GM21390 (cell line): ENCODE results near the gene CBX6.
"Not testable (repeated sequence)": the region's sequence is repeated elsewhere in the genome, so short reads cannot be mapped to it uniquely, and the experiment has no call there.

Source experiments
- ATAC-seq: cut with Tn5 transposase; IDR thresholded peaks from one replicate; pipeline ENCODE4 v1.9.1; 2021; ENCODE audit not compliant: unreplicated experiment

Gene CBX6

DNA sequence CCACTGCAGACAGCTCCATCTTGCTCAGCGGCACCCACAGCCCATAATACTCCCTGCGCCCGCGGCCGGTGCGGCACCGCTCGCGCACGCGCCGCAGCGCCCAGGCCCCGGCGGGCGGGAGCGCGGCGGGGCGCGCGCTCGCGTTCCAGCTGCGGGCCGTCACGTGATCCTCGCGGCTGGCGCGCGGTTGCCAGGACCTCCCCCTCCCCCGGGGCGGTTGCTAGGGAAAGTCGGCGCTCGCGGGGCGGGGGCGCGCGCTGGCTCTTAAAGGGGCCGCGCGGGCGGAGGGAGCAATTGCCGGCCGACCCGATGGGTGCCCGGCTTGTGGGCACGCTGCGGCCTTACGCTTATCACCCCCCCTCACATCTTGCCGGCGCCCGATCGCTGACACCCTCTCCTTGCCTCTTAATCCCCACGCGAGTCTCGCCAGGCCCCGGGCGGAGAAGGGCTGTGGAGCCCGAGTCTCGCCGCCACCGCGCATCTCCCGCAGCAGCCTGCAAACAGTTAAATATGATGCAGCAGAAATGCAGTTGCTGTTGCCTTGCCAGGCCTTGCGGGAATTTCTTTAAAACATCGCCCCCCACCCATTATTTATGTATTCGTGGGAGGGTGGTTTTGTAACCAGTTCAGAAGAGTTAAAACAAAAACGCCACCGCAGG lies at the start of gene CBX6:
Gene CBX6 (minus strand): TSS at position 45 of the 659 bp plus-strand sequence. CDS start 26 bp downstream, at position 19.
- ATAC-seq: peak; percentile 53

DNA sequence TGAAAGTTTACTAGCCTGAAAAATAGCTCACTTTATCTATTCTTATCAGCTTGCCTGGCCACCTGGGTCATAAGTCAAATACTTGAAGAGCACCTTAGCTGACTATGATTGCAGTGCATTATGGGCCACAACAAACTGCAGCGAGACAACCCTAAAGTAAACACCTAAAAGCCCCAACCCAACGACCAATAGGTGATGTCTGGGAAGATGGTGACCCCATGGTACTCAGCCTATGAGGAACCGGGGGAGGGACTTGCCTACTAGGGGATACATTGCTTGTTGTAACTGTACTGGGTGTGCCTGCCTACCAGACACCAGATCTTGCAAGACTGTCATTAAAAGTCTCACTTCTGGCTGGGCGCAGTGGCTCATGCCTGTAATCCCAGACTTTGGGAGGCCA lies 49.8 kb upstream of the CBX6 start:
- no peak for ATAC-seq

DNA sequence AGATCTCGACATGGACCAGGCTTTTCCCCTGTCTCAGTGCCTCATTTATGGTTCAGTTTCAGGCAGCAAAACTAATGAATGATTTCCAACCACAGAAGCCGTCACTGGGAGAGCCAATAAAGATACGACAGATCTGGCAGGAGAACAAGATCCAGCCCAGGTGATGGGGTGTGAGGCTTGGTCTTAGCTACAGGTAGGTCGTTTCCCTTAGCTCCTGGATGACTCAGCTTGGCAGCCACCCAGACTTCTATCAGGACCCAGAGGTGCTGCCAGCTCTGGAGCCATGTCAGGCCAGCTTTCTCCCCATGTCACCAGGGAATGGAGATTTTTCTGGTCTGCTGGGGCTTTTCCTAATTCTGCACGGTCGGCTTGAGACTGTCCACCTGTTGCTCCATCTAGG lies 49.1 kb upstream of the CBX6 start:
- ATAC-seq: no peak

DNA sequence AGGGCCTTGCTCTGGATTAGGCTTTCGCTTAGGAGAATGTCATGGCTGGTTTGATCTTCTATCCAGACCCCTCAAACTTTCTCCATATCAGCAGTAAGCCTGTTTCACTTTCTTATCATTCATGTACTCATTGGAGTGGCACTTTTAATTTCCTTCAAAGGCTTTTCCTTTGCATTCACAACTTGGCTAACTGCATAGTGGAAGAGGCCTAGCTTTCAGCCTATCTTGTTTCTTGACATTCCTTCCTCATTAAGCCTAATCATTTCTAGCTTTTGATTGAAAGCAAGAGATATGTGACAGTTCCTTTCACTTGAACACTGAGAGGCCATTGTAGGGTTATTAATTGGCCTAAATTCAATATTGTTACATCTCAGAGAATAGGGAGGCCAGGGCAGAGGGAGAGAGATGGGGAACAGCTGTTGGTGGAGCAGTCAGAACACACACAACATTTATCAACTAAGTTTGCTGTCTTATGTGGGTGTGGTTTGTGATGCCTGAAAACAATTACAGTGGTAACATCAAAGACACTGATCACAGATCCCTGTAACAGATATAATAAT lies 47.7 kb upstream of the CBX6 start:
- ATAC-seq: no peak

DNA sequence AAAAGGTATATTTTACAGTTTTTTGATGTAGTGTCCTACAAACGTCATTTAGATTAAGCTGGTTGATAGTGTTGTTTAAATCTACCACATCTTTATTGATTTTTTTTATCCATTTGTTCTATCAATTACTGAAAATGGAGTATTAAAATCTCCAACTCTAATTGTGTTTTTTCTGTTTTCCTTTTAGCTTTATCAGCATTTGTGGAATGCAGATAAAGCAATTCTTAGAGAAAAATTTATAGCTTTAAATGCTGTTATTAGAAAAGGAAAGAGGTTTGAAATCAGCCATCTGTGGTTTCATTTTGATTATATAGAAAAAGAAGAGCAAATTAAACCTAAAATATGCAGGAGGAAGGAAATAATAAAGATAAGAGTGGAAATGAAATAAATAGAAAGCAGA lies 39.4 kb upstream of the CBX6 start:
- no peak for ATAC-seq

DNA sequence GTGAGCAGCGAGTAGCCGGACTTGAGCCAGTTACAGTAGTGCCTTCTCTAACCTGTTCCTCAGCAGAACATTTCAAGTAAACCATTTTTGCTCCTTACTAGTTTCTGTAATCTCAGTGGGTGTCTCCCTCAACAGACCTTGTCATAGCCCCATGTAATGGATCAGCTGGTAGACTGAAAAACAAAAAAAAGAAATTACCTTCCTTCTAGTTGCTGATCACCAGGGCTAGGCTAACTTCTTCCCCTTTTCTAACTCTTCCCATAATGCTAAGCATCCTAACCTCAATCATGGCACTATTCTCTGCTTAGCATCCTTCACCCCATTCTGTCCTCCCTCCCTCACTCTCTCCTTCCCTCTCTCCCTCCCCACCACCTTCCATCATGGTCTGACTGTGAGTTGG lies 35.8 kb upstream of the CBX6 start:
- ATAC-seq: no peak

DNA sequence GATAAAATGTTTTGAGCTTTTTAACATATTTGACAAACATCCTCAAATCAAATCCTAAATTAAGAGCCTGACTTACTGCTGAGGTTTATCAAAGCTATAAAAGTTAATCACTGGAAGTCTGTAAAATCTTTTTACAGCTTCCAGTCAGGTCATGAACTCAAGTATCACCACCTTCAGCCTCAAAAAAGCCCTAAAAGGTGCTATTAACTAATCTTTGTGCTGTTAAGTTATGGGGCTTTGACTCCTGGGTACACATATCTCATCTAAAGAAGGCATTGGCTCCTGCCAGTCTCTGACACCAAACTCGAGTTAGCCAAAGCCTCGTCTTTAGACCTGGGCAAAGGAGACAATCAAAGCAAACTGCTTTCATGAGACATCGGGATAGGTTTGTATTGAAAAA lies 34.0 kb upstream of the CBX6 start:
- ATAC-seq: no peak

DNA sequence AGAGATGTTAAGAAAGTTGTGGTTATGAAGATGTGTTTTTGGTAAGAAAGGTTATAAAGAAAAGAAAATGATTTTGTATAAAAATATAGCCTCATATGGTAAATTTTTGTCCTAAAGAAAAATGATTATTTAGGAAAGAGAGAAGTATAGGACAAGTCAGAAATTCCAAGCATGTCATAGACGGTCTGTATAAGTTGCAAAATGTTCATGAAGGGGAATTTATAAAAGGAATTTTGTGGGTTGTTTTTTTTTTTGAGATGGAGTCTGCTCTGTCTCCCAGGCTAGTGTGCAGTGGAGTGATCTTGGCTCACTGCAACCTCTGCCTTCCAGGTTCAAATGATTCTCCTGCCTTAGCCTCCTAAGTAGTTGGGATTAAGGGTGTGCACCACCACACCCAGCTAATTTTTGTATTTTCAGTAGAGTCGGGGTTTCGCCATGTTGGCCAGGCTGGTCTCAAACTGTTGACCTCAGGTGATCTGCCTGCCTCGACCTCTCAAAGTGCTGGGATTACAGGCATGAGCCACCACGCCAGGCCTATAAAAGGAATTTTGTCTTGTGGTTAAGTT lies 32.1 kb upstream of the CBX6 start:
- not testable (repeated sequence) for ATAC-seq

DNA sequence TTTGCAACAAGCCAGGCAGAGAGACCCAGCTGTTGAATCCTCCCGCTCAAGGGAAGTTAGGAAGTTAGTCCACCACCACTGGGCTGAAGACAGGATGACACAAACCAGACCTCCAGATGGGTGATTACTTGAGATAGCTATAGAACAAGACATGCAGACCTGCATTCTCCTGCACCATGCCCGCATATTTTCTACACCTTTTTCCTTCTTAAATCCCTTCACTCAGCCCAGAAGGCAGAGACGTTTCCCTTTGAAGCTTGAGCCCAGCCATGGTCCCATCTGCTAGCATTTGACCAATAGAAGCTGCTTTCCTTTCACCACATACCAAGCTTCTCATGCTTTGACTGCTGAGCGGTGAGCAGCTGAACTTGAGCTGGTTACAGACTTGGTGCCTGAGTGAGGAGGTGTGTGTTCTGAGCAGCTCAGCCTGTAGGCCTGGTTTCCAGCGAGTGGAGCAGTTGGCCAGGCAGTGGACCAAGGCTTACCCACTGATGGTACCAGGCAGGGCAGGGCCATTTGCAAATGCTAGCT lies 29.2 kb upstream of the CBX6 start:
- ATAC-seq: no peak

DNA sequence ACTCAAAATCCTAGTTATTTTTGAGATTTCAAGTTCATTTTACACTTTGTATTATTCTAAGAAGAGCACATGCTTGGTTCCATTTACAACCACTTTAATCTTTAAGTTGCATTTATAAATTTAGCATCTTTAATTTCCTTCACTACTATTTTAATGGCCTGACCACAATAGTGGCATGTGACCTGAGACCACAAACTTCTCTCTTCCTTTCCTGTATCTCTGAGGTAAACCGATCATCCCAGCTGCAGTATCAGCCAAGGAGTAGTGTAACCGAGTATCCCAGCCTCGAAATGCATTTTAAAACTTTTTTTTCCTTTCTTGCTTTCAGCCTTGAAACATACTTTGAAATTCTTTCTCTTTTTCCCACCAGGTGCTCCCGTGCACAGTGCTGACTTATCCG lies 28.7 kb upstream of the CBX6 start:
- ATAC-seq: no peak

DNA sequence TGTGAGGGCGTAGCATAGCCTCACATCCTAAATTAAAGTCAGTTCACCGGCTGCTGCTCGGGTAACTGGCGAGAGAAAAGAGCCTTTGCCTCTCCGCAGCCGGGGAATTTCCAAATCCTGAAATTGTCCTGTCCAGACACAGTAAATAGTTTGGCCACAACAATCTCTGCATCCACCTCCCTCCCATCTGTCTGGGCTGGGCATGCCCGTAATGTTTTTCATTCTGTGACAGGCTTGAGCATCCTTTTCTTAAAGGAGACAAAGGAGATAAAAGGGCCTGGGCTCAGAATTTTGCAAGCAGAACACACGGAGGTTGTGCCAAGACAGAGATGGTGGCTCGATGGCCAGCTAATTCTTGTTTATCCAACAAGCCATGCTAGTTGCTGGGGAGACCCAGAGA lies 19.2 kb upstream of the CBX6 start:
- no peak for ATAC-seq

DNA sequence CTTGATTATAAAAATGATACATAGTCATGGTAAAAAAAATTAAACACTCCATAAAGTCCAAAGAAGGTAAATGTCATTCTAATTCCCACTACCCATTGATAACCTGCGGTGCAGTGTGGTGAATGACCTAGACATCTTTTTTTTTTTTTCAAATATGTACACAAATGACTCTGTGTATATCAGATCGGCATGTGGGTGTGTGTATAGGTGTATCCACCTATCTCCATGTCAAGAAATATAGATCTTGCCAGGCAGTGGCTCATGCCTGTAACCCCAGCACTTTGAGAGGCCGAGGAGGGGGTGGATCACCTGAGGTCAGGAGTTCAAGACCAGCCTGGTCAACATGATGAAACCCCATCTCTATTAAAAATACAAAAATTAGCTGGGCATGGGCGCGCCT lies 18.4 kb upstream of the CBX6 start:
- ATAC-seq: no peak

DNA sequence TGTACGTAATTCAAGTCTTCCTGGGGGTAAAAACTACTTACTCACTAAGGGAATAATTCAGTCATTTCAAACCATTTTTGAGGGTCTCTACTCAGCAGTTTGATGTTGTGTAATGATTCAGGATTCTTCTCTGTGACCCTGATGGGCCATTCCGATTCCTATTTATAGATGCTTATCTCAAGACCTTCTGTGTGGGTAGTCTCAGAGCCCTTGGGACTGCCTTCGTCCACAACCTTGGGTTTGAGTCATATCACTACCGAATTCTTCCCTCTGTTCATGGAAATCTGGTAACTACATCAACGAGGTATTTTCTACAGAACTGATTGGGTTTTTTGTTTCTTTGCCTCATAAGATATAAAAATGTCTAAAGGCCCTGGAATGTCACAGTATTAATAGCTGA lies 14.3 kb upstream of the CBX6 start:
- no peak for ATAC-seq

DNA sequence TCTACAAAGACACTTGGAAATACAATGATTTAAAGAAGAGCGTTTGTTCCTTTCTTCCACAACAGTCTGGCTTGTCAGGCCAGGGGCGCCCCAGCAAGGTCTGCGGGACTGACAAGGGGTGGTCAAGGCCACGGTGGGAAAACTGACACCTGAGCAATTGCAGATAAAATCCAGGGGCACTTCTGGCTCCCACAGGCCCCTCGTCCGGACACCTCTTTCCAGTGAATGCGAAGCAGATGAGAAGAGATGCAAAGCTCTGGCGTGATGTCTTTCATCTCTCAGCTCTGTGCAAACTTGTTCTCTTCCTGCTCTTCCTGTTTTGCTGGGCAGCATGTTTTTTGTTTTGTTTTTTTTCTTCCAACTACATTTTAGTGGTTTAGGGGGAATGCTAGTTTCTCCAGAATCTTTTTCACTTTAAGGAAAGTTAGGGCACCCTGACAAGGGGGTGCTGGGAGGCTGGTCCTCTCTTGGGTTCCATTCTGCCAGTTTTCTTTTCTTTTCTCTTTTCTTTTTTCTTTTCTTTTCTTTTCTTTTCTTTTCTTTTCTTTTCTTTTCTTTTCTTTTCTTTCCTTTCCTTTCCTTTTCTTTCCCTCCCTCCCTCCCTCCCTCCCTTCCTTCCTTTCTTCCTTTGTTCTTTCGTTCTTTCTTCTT lies 11.1 kb upstream of the CBX6 start:
- ATAC-seq: no peak

DNA sequence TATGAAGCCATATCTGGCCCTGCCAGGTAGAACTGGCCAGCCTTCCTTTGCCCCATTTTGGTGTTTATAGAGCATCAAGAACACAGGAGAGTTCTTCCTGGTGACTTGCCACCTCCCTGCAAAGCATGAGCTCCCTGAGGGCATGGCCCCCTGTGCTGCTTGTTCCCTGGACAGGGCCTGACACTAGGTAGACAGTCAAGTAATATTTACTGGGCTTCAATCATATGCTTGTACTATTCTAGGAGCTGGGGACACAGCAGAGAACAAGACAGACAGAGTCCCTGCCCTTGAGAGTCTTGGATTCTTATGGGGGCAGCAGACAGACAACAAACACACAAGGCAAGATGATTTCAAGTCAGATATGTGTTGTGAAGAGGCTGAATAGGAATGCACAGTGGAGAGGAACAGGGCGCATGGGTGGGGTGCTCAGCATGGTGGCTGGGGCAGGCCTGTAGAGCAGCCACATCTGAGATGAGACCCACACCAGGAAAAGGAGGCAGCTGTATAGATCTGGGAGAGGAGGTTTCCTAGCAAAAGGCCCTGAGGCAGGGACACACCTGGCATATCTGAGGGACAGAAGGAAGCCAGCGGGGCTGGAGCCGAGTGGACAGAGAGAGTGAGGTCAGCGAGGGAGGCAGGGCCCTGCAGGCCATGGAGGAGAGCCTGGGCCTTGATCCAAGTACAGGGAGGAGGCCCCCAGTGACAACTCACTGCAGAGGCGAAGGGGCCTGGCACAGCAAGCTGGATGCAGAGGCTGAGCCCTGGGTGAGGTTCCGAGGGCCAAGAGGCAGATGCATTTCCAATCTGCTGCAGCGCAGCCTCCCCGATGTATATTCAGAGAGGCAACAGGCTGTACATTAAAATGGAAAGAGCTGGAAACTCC lies 10.2 kb upstream of the CBX6 start:
- ATAC-seq: no peak

DNA sequence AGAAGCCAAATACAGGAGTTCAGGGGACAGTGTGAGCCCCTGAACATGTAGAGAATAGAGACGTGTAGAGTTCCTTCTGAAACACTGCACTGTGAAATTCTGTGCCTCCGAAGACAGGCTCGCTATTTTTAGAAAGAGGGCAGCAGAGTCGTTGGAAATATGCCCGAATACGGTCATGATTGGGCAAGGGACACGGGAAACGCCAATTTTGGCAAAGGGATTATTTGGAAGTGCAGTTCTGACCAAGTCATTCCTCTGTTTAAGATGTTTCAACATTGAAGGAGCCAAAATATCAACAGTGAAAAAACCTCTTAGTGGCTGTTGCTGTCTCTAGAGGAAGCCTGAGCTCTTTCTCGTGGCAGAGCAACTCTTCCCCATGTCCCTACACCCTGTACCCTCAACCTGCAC lies 9.5 kb upstream of the CBX6 start:
- ATAC-seq: no peak

DNA sequence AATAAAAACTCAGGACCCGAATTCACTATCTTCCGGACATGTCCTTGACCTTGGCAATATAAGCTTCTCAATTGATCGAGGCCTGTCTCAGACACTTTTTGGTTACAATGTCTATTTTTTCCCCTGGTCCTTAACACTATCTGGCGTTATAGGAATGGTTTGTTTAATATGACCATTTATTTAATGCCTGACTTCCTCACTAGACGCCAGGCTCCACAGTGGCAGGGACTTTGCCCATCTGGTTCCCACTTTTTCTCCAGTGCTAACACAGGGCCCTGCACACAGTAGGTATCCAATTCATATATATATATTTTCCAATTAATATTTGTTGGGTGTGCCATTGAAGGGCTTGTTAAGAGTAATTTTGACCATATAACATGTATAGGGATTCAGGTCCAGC lies 7.9 kb upstream of the CBX6 start:
- ATAC-seq: no peak

DNA sequence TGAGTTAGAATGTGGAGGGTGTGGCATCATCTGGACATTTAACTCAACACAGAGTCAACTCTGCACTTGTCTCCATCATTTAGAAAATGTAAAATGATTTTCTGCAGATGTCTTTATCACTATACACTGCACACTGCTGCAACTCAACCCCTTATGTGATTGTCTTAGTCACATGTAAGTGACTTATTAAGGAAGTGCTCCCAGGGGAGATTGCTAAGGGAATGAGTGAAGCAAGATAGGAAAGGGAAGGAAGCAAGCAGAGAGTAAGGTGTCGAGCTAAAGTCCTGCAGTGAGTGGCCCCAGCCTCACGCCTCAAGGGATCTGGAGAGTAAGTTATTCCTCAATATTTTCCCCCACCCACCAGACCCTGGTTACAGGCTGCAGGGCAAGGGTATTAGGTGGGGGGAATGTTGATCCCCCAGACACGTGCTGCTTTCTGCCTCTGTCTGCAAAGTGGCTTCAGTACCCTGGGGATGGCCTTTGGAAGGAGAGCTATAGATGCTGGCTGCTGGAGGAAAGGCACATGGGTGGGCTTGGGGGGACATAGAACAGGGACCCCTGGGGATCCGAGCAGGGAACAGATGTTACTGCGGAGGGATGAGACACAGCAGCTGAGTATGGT lies 7.2 kb upstream of the CBX6 start:
- no peak for ATAC-seq

DNA sequence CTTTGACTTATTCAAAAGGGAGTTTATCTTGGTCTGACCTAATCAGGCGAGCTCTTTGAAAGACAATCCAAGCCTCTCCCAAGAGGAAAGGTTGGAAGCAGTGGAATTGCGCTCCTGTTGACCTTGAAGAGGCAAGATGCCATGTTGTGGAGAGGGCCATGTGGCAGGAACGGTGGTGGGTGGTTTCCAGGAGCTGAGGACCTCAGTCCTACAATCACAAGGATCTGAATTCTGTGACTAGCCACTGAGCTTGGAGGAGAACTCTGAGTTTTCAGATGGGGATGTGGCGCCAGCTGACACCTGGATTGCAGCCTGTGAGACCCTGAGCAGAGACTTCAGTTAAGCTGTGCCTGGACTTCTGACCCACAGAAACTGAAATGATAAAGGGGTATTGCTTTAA lies 6.0 kb upstream of the CBX6 start:
- ATAC-seq: no peak

DNA sequence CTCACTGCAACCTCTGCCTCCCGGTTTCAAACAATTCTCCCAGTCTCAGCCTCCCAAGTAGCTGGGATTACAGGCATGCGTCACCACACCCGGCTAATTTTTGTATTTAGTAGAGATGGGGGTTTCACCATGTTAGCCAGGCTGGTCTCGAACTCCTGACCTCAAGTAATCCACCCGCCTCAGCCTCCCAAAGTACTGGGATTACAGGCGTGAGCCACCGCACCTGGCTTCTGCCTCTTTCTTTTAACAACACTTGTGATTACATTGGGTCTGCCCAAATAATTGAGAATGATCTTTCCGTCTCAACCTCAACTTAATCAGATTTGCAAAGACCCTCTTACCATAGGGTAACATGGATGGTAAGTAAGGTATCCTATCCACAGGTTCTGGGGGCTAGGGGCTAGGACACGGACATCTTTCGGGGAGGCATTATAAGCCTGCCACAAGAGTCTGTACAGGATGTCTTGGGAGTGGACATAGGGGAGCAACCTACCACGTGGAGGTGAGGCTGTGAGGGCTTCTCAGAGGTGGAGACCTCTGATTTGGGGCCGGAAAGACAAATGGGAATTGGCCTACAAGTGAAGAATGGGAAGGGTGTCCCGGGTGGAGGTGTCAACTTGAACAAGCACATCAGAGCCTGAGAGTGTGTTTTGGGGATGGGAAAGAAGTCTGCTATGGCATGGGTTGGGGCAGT lies 2.7 kb upstream of the CBX6 start:
- ATAC-seq: no peak
